Ishikawa (cell line): ENCODE measurements around the gene ERC1.

ENCODE experiments used
- CEBPB ChIP-seq: IDR thresholded peaks from 2 replicates; pipeline ENCODE4 v1.6.1; 2012
- CREB1 ChIP-seq: IDR thresholded peaks from 2 replicates; pipeline ENCODE4 v1.6.1; 2012; ENCODE audit warnings: low read depth
- EGR1 ChIP-seq: IDR thresholded peaks from 2 replicates; pipeline ENCODE4 v1.6.1; 2012
- FOXM1 ChIP-seq: IDR thresholded peaks from 2 replicates; pipeline ENCODE4 v1.6.1; 2012; ENCODE audit warnings: low read depth, borderline replicate concordance
- TCF12 ChIP-seq: IDR thresholded peaks from 2 replicates; pipeline ENCODE4 v1.6.1; 2012; ENCODE audit warnings: low read depth
- YY1 ChIP-seq: IDR thresholded peaks from 2 replicates; pipeline ENCODE4 v1.6.1; 2012; ENCODE audit warnings: low read depth
- ZBTB7A ChIP-seq: IDR thresholded peaks from 2 replicates; pipeline ENCODE4 v1.6.1; 2012; ENCODE audit warnings: low read depth
- TF ChIP-seq, protein P1 (sequence below): IDR thresholded peaks from 2 replicates; pipeline ENCODE4 v1.6.1; 2012
- TF ChIP-seq, protein P2 (sequence below): IDR thresholded peaks from 2 replicates; pipeline ENCODE4 v1.6.1; 2012; ENCODE audit warnings: low read depth, mild to moderate bottlenecking
- TF ChIP-seq, protein P3 (sequence below): IDR thresholded peaks from 2 replicates; pipeline ENCODE4 v1.6.1; 2012

DNA sequence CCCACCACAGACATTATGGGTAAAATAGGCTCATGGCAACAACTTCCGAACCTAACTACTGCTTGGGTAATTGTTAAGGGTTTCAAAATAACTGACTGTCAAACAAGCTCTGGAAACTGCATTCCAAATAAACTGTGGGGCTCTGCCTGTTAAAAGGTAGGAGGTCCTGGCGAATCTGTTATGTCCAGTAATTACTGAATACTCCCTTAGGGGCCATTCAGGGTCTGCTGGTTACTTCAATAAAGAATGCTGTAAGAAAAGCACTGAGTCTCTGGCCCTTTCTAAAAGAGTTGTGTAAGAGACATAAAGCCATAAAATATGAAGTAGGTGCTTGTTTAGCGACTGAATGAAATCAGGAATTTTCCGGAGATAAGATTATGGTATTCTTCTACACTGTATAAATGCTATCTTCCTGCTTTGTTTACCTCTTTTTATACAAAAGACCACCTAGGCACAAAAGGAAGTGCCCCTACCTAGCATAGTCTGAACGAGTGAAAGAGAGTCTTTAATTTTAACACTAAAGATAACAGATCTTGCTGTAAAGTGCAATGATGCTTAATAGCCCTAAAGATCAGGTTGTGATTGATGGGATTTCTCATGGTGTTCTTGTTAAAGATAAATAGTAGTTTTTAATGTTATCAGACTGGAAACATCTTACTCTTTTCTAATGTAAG lies 475.6 kb downstream of the ERC1 start:
- TF ChIP-seq TCF12 (no peak), FOXM1 (no peak), CREB1 (no peak), ZBTB7A (no peak), CEBPB (no peak), EGR1 (no peak), YY1 (no peak)
- TF ChIP-seq, protein P1, sequence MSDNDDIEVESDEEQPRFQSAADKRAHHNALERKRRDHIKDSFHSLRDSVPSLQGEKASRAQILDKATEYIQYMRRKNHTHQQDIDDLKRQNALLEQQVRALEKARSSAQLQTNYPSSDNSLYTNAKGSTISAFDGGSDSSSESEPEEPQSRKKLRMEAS, result no peak
- TF ChIP-seq, protein P2, sequence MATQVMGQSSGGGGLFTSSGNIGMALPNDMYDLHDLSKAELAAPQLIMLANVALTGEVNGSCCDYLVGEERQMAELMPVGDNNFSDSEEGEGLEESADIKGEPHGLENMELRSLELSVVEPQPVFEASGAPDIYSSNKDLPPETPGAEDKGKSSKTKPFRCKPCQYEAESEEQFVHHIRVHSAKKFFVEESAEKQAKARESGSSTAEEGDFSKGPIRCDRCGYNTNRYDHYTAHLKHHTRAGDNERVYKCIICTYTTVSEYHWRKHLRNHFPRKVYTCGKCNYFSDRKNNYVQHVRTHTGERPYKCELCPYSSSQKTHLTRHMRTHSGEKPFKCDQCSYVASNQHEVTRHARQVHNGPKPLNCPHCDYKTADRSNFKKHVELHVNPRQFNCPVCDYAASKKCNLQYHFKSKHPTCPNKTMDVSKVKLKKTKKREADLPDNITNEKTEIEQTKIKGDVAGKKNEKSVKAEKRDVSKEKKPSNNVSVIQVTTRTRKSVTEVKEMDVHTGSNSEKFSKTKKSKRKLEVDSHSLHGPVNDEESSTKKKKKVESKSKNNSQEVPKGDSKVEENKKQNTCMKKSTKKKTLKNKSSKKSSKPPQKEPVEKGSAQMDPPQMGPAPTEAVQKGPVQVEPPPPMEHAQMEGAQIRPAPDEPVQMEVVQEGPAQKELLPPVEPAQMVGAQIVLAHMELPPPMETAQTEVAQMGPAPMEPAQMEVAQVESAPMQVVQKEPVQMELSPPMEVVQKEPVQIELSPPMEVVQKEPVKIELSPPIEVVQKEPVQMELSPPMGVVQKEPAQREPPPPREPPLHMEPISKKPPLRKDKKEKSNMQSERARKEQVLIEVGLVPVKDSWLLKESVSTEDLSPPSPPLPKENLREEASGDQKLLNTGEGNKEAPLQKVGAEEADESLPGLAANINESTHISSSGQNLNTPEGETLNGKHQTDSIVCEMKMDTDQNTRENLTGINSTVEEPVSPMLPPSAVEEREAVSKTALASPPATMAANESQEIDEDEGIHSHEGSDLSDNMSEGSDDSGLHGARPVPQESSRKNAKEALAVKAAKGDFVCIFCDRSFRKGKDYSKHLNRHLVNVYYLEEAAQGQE, result no peak
- TF ChIP-seq, protein P3, sequence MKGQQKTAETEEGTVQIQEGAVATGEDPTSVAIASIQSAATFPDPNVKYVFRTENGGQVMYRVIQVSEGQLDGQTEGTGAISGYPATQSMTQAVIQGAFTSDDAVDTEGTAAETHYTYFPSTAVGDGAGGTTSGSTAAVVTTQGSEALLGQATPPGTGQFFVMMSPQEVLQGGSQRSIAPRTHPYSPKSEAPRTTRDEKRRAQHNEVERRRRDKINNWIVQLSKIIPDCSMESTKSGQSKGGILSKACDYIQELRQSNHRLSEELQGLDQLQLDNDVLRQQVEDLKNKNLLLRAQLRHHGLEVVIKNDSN, result no peak
